Measurements from ENCODE around the gene ADAMTSL4.

The ADAMTSL4 gene

GRCh38 chr1:150548632-150549495, at the start of gene ADAMTSL4:
Gene ADAMTSL4 (plus strand): TSS chr1:150549408. CDS start chr1:150552289, 2,881 bp downstream.
- no peak for FAIRE-seq

GRCh38 chr1:150505431-150505830, 43.8 kb upstream of the ADAMTSL4 start:
- FAIRE-seq: no peak

- no peak for FAIRE-seq
Measured at GRCh38 chr1:150507912-150508864, 41.0 kb upstream of the ADAMTSL4 start, which contains the start of gene ECM1. Gene ECM1 (plus strand): TSS chr1:150508109. CDS start chr1:150508210, 101 bp downstream.

- no peak for FAIRE-seq
Measured at GRCh38 chr1:150508982-150509381, 40.2 kb upstream of the ADAMTSL4 start.

GRCh38 chr1:150511551-150511950, 37.7 kb upstream of the ADAMTSL4 start:
- no peak for FAIRE-seq

- FAIRE-seq: no peak
Measured at GRCh38 chr1:150511985-150512660, 37.1 kb upstream of the ADAMTSL4 start.

GRCh38 chr1:150512846-150513245, 36.4 kb upstream of the ADAMTSL4 start:
- no peak for FAIRE-seq

GRCh38 chr1:150513351-150513791, 35.8 kb upstream of the ADAMTSL4 start:
- no peak for FAIRE-seq

- no peak for FAIRE-seq
Measured at GRCh38 chr1:150514260-150514659, 34.9 kb upstream of the ADAMTSL4 start.

GRCh38 chr1:150514913-150515327, 34.3 kb upstream of the ADAMTSL4 start:
- FAIRE-seq: no peak

- no peak for FAIRE-seq
Measured at GRCh38 chr1:150515328-150516049, 33.7 kb upstream of the ADAMTSL4 start, which contains the start of gene FALEC. Gene FALEC (plus strand): TSS chr1:150515752.

- FAIRE-seq: no peak
Measured at GRCh38 chr1:150516050-150516591, 33.1 kb upstream of the ADAMTSL4 start.

GRCh38 chr1:150516616-150517015, 32.6 kb upstream of the ADAMTSL4 start:
- no peak for FAIRE-seq

- no peak for FAIRE-seq
Measured at GRCh38 chr1:150521196-150521968, 27.8 kb upstream of the ADAMTSL4 start.

GRCh38 chr1:150525348-150525747, 23.9 kb upstream of the ADAMTSL4 start:
- FAIRE-seq: no peak

- no peak for FAIRE-seq
Measured at GRCh38 chr1:150528196-150528595, 21.0 kb upstream of the ADAMTSL4 start.

- no peak for FAIRE-seq
Measured at GRCh38 chr1:150529017-150529416, 20.2 kb upstream of the ADAMTSL4 start.

- no peak for FAIRE-seq
Measured at GRCh38 chr1:150530491-150531159, 18.6 kb upstream of the ADAMTSL4 start.

GRCh38 chr1:150532860-150533259, 16.3 kb upstream of the ADAMTSL4 start:
- FAIRE-seq: no peak

GRCh38 chr1:150534002-150534401, 15.2 kb upstream of the ADAMTSL4 start:
- FAIRE-seq: no peak

All from colon (tissue), 2 donors.